K562 (cell line): Measurements from ENCODE around the gene MYO9A.

Source experiments
- CREM ChIP-seq: IDR thresholded peaks from 2 replicates; pipeline ENCODE4 v1.6.1; 2014; ENCODE audit warnings: antibody characterized with exemption, low read depth
- DMBX1 ChIP-seq: fragments of 250-450 bp; sonication (Bioruptor Pico); IDR thresholded peaks from 2 replicates; pipeline ENCODE4 v1.8.0; 2022; ENCODE audit warnings: inconsistent platforms, mild to moderate bottlenecking, moderate library complexity, borderline replicate concordance
- EGR1 ChIP-seq: fragments of 450-650 bp; conservative IDR thresholded peaks from 2 replicates; pipeline ENCODE4 v1.6.1; 2017; ENCODE audit warnings: mild to moderate bottlenecking
- L3MBTL2 ChIP-seq: fragments of 450-650 bp; IDR thresholded peaks from 2 replicates; pipeline ENCODE4 v1.6.1; 2016; ENCODE audit warnings: mild to moderate bottlenecking, moderate library complexity
- MAX ChIP-seq: sonication (generic); formaldehyde crosslinking; IDR thresholded peaks from 2 replicates; pipeline ENCODE4 v1.9.0; 2022; ENCODE audit warnings: mild to moderate bottlenecking, missing genetic modification reagents
- MTA3 ChIP-seq: fragments of 450-650 bp; formaldehyde crosslinking; IDR thresholded peaks from 2 replicates; pipeline ENCODE4 v1.6.1; 2017; ENCODE audit warnings: mild to moderate bottlenecking, borderline replicate concordance
- NRF1 ChIP-seq, 2 experiments: fragments of 450-650 bp; IDR thresholded peaks in 1 of 2; conservative IDR thresholded peaks in 1 of 2; 2 replicates each; pipeline ENCODE4 v1.6.1; 2014; ENCODE audit warnings: mild to moderate bottlenecking in 2 of 2
- POLR2A ChIP-seq: fragments of 450-650 bp; conservative IDR thresholded peaks from 2 replicates; pipeline ENCODE4 v1.6.1; 2016
- SMARCC2 ChIP-seq: fragments of 450-650 bp; IDR thresholded peaks from 2 replicates; pipeline ENCODE4 v1.6.1; 2017; ENCODE audit warnings: antibody characterized with exemption, moderate library complexity, mild to moderate bottlenecking, low read depth
- ZNF232 ChIP-seq: sonication (generic); formaldehyde crosslinking; IDR thresholded peaks from 2 replicates; pipeline ENCODE4 v1.8.0; 2022; ENCODE audit warnings: mild to moderate bottlenecking, missing genetic modification reagents
- TF ChIP-seq, protein P1 (sequence below): fragments of 200-800 bp; sonication (Bioruptor generic); IDR thresholded peaks from 2 replicates; pipeline ENCODE4 v1.6.1; 2017; ENCODE audit warnings: missing genetic modification characterization, missing compliant biosample characterization

DNA sequence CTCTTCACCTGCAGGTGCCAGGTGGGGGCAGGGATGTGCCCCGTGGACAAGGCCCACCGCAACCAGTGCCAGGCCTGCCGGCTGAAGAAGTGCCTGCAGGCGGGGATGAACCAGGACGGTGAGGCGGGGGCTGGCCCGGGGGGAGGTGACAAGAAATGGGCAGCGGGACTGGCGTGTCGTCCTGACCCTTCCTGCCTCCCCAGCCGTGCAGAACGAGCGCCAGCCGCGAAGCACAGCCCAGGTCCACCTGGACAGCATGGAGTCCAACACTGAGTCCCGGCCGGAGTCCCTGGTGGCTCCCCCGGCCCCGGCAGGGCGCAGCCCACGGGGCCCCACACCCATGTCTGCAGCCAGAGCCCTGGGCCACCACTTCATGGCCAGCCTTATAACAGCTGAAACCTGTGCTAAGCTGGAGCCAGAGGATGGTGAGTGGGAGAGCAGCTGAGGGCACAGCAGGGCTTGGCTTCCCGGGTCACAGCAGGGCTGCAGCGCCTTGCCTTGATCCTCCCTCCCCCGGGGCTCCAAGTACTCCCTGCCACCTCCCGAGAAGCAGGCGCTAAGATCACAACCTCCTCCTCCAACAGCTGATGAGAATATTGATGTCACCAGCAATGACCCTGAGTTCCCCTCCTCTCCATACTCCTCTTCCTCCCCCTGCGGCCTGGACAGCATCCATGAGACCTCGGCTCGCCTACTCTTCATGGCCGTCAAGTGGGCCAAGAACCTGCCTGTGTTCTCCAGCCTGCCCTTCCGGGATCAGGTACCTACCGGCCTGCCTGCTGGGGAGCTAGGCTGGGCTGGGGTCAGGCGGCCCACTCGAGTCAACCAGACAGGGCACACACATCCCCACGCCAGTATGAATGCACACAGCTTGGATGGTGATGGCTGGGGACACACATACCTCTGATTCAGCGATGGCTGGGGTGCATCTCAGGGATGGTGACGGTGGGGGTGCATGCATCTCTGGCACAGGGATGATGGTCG, 305.9 kb downstream of the MYO9A start:
- TF ChIP-seq MTA3, result no peak
- TF ChIP-seq SMARCC2, result no peak
- no peak for TF ChIP-seq POLR2A
- no peak for TF ChIP-seq ZNF232 (CRISPR knock-in tag)
- TF ChIP-seq CREM, result no peak
- TF ChIP-seq DMBX1 (CRISPR knock-in tag), result no peak
- no peak for TF ChIP-seq L3MBTL2
- TF ChIP-seq MAX (CRISPR knock-in tag), result no peak
- no peak for TF ChIP-seq NRF1 (conservative IDR thresholded peaks at IDR 0.05 in 1 of 2, IDR thresholded peaks at IDR 0.05 in 1 of 2)
- TF ChIP-seq, protein P1, sequence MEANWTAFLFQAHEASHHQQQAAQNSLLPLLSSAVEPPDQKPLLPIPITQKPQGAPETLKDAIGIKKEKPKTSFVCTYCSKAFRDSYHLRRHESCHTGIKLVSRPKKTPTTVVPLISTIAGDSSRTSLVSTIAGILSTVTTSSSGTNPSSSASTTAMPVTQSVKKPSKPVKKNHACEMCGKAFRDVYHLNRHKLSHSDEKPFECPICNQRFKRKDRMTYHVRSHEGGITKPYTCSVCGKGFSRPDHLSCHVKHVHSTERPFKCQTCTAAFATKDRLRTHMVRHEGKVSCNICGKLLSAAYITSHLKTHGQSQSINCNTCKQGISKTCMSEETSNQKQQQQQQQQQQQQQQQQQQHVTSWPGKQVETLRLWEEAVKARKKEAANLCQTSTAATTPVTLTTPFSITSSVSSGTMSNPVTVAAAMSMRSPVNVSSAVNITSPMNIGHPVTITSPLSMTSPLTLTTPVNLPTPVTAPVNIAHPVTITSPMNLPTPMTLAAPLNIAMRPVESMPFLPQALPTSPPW (CRISPR knock-in tag), result no peak
- TF ChIP-seq EGR1, result no peak
